Measurements from ENCODE around the gene NPPB. TPM values are rescaled to one million over a fixed set of nuclear protein-coding genes. Genes with fewer than 3 reads are reported as not detected.
A peak's percentile ranks its signal among the peaks of the same experiment; 100 is the strongest.

The NPPB gene
- total and polyA plus RNA-seq, 9 of the 15 experiments (the other 6 are each of a cell fraction or from before 2014, with no cell fraction given) = not detected

GRCh38 chr1:11851180-11851579, 7.6 kb downstream of the NPPB start (continued):
- no peak for TF ChIP-seq KLF10 (CRISPR knock-in tag; IDR thresholded peaks at IDR 0.05)
- TF ChIP-seq SAFB2 (IDR thresholded peaks at IDR 0.05; ENCODE audit: borderline replicate concordance, low read depth, low read length, severe bottlenecking) = no peak
- TF ChIP-seq SMAD4 (CRISPR knock-in tag; conservative IDR thresholded peaks at IDR 0.05) = no peak

- DNase-seq (ENCODE audit: extremely low read depth in 1 of 4, low spot score in 3 of 4) (no peak), FAIRE-seq (no peak), ATAC-seq (no peak)
- Histone ChIP-seq H3K36me3 (ENCODE audit: control insufficient read depth, insufficient read depth, low read length) (peaks cover 19% of the 10 kb centered on the region; the same call in 1 of the 3 replicates), H3K4me3 (no peak overlapping the region), H3K9me3 (replicated peaks; ENCODE audit: control insufficient read depth, insufficient read depth, low read depth, low read length) (no peaks in the 10 kb centered on the region), H3K79me2 (ENCODE audit: control insufficient read depth, insufficient read depth, low read length) (no peaks in the 10 kb centered on the region), H4K20me1 (replicated peaks; ENCODE audit: control insufficient read depth, insufficient read depth, low read length) (peaks cover 5% of the 10 kb centered on the region; the same call in 1 of the 2 replicates), H3K27ac (ENCODE audit: extremely low read depth, low read depth, low read length) (no peak overlapping the region), H3K9me1 (ENCODE audit: control insufficient read depth, insufficient read depth, low read length) (no peaks in the 10 kb centered on the region), H2AFZ (ENCODE audit: low read depth, low read length) (no peak overlapping the region), H3K4me1 (replicated peaks in 1 of 2; ENCODE audit: control insufficient read depth in 2 of 2, insufficient read depth in 2 of 2, low read length in 2 of 2) (peaks cover 11 to 15% of the 10 kb centered on the region in 2 experiments), H3K27me3 (ENCODE audit: control insufficient read depth in 2 of 2, insufficient read depth in 2 of 2, low read length in 2 of 2) (peaks cover 4 to 20% of the 10 kb centered on the region in 2 experiments; a peak in 3 of 5 replicates), H3K9ac (ENCODE audit: insufficient read depth in 1 of 2, low read depth in 2 of 2, low read length in 2 of 2) (peak overlapping the region in 1 of 2 experiments; percentile 50; a peak in 1 of 4 replicates), H3K4me2 (ENCODE audit: insufficient read depth, low read length) (no peak overlapping the region)
- intact Hi-C loops (cut with micrococcal nuclease) (no loop called here), in situ Hi-C loops (cut with MboI) (no loop called here)
- WGBS (ENCODE audit: insufficient coverage, low coverage, missing lambda C conversion rate) = 33% methylated on average over 11 of the region's 11 CpGs
- ChIA-PET CTCF (ENCODE audit: low intra/inter-chr PET ratio) (interaction anchor here (0.6 kb wide), 1 partner anchor 394 kb away, joined by 3 read pairs; no protein-coding TSS in a partner anchor), POLR2A (interaction anchor here (0.5 to 8.8 kb wide), 4 partner anchors 21 to 59 kb away, joined by 3 to 96 read pairs (median 5); no protein-coding TSS in a partner anchor)
- TF ChIP-seq ILF3 (IDR thresholded peaks at IDR 0.05; ENCODE audit: borderline replicate concordance) (no peak), ZNF76 (CRISPR knock-in tag; IDR thresholded peaks at IDR 0.05; ENCODE audit: borderline replicate concordance) (no peak), CHD1 (IDR thresholded peaks at IDR 0.05; ENCODE audit: low read length) (no peak), ESRRA (IDR thresholded peaks at IDR 0.05; ENCODE audit: borderline replicate concordance, low read depth) (no peak), CBFA2T3 (IDR thresholded peaks at IDR 0.05) (peak; percentile 15; the same call in 1 of the 2 replicates), ZNF282 (CRISPR knock-in tag; IDR thresholded peaks at IDR 0.05) (no peak), POLR2G (IDR thresholded peaks at IDR 0.05; ENCODE audit: low read depth, low read length) (0 out of 2 replicates have a peak, but pooled peaks have one; percentile 5), U2AF2 (optimal IDR thresholded peaks at IDR 0.05; ENCODE audit: low read depth, low read length) (no peak), BRD4 (IDR thresholded peaks at IDR 0.05) (no peak), GTF3C2 (IDR thresholded peaks at IDR 0.05; ENCODE audit: borderline replicate concordance, extremely low read depth, insufficient read length) (no peak), TSC22D4 (tag; IDR thresholded peaks at IDR 0.05) (no peak), FOSL1 (tag; conservative IDR thresholded peaks at IDR 0.05) (0 out of 2 replicates have a peak, but pooled peaks have one; percentile 18), MCM7 (IDR thresholded peaks at IDR 0.05) (no peak), PHB (CRISPR knock-in tag; IDR thresholded peaks at IDR 0.05) (no peak), ZNF23 (CRISPR knock-in tag; IDR thresholded peaks at IDR 0.05) (no peak), PTTG1 (tag; IDR thresholded peaks at IDR 0.05; ENCODE audit: low read depth) (no peak)
- no TSS peak for BruUV-seq (replicated peaks)
Measured at GRCh38 chr1:11850156-11850555, 8.6 kb downstream of the NPPB start.

All from K562 (cell line).